ENCODE data around the gene CACNA1S.

DNA sequence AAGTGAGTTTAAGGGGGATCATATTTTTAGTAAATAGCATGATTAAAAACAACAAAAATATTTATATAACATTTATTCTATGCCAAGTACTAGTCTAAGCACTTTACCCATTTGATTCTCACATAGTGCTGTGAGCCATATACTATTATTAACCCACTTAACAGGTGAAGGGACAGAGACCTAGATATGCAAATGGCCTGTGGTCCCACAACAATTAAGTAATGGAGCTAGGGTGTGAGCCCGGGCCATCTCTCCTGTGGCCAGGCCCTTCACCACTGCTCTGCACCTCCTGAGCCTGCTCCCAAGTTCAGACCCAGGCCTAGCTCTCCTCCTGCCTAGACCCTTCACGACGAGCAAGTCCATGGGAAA, 14.2 kb upstream of the CACNA1S start:
- TF ChIP-seq POLR2A (IDR thresholded peaks at IDR 0.05) (no peak), POLR2AphosphoS5 (IDR thresholded peaks at IDR 0.05) (no peak), EP300 (IDR thresholded peaks at IDR 0.05) (no peak)
- TF ChIP-seq, protein P1, sequence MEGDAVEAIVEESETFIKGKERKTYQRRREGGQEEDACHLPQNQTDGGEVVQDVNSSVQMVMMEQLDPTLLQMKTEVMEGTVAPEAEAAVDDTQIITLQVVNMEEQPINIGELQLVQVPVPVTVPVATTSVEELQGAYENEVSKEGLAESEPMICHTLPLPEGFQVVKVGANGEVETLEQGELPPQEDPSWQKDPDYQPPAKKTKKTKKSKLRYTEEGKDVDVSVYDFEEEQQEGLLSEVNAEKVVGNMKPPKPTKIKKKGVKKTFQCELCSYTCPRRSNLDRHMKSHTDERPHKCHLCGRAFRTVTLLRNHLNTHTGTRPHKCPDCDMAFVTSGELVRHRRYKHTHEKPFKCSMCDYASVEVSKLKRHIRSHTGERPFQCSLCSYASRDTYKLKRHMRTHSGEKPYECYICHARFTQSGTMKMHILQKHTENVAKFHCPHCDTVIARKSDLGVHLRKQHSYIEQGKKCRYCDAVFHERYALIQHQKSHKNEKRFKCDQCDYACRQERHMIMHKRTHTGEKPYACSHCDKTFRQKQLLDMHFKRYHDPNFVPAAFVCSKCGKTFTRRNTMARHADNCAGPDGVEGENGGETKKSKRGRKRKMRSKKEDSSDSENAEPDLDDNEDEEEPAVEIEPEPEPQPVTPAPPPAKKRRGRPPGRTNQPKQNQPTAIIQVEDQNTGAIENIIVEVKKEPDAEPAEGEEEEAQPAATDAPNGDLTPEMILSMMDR (IDR thresholded peaks at IDR 0.05), result no peak

All from gastroesophageal sphincter (tissue), 3 donors.